Measurements from ENCODE around the gene PARD3. TPM values are rescaled to one million over a fixed set of nuclear protein-coding genes. Genes with fewer than 3 reads are reported as not detected.
A peak's percentile ranks its signal among the peaks of the same experiment; 100 is the strongest.

The PARD3 gene
- total RNA-seq, 1 donor from 2014 or later: 58.7 TPM

GRCh38 chr10:34817054-34817453, 2.0 kb upstream of the PARD3 start:
- Histone ChIP-seq H3F3A (ENCODE audit: low read depth) (peaks cover 9% of the 10 kb centered on the region), H3K4me3 (no peak overlapping the region), H4K20me1 (ENCODE audit: low read depth) (peaks cover 26% of the 10 kb centered on the region), H3K27me3 (peaks cover 26% of the 10 kb centered on the region), H3K9me3 (ENCODE audit: low read depth) (no peaks in the 10 kb centered on the region), H2AFZ (replicated peaks) (no peak overlapping the region), H3K27ac (no peak overlapping the region), H3K79me2 (ENCODE audit: low read depth) (peaks cover 24% of the 10 kb centered on the region), H3K4me2 (no peak overlapping the region), H3K36me3 (no peaks in the 10 kb centered on the region), H3K9ac (no peak overlapping the region), H3K4me1 (peaks cover 11% of the 10 kb centered on the region)
- Mint-ChIP-seq H3K4me3 (peak overlapping the region; percentile 25), H3K27ac (no peak overlapping the region), H3K27me3 (ENCODE audit: insufficient read depth, low read depth) (peaks cover 4% of the 10 kb centered on the region), H3K4me1 (peaks cover 29% of the 10 kb centered on the region), H3K36me3 (no peaks in the 10 kb centered on the region), H3K9me3 (no peaks in the 10 kb centered on the region)
- no peak for TF ChIP-seq EZH2 (IDR thresholded peaks at IDR 0.05)
- no peak for TF ChIP-seq CTCF (IDR thresholded peaks at IDR 0.05)
- no peak for TF ChIP-seq EZH2phosphoT487 (IDR thresholded peaks at IDR 0.05)
- no peak for DNase-seq (ENCODE audit: low spot score)

GRCh38 chr10:34816501-34817002, 1.5 kb upstream of the PARD3 start:
- peaks cover 31% of the 10 kb centered on the region for H4K20me1 ChIP-seq (ENCODE audit: low read depth)
- Mint-ChIP-seq H3K4me1 (peaks cover 34% of the 10 kb centered on the region), H3K36me3 (no peaks in the 10 kb centered on the region), H3K27me3 (ENCODE audit: insufficient read depth, low read depth) (peaks cover 4% of the 10 kb centered on the region), H3K9me3 (no peaks in the 10 kb centered on the region), H3K27ac (no peak overlapping the region), H3K4me3 (peak overlapping the region; percentile 92)
- no peak overlapping the region for H3K9ac ChIP-seq
- peak overlapping the region; percentile 97 for H2AFZ ChIP-seq (replicated peaks)
- no peaks in the 10 kb centered on the region for H3K9me3 ChIP-seq (ENCODE audit: low read depth)
- no peak for TF ChIP-seq EZH2phosphoT487 (IDR thresholded peaks at IDR 0.05)
- TF ChIP-seq EZH2 (IDR thresholded peaks at IDR 0.05): no peak
- TF ChIP-seq CTCF (IDR thresholded peaks at IDR 0.05): no peak
- peaks cover 9% of the 10 kb centered on the region for H3F3A ChIP-seq (ENCODE audit: low read depth)
- H3K36me3 ChIP-seq: no peaks in the 10 kb centered on the region
- H3K27ac ChIP-seq: no peak overlapping the region
- peaks cover 11% of the 10 kb centered on the region for H3K4me1 ChIP-seq
- peak overlapping the region; percentile 89 for H3K4me2 ChIP-seq
- peaks cover 29% of the 10 kb centered on the region for H3K79me2 ChIP-seq (ENCODE audit: low read depth)
- peak; percentile 43 for DNase-seq (ENCODE audit: low spot score)
- H3K27me3 ChIP-seq: peaks cover 26% of the 10 kb centered on the region
- peak overlapping the region; percentile 98 for H3K4me3 ChIP-seq

DNA sequence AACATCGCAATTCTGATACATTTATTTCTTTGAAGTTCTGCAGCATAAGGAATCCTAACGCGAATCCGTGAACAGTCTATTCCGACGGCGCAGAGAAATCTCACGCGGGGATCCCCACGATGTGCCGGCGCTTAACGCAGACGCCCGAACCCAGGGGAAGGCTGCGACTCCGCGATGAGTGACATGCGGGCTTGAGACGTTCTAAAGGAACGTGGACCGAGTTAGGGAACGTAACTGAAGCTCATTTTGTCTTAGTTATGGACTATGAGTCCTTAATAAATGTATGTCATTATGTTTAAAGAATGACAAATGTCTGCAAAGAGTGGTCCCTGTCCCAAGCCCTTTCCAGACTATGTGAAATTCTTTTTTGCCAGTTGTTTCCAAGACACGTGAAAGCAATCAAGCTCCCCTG, 995 bp upstream of the PARD3 start:
- TF ChIP-seq CTCF (IDR thresholded peaks at IDR 0.05) (no peak), EZH2phosphoT487 (IDR thresholded peaks at IDR 0.05) (no peak), EZH2 (IDR thresholded peaks at IDR 0.05) (peak; percentile 62)
- H3K9ac ChIP-seq: no peak overlapping the region
- H3K9me3 ChIP-seq (ENCODE audit: low read depth): no peaks in the 10 kb centered on the region
- H3K27me3 Mint-ChIP-seq (ENCODE audit: insufficient read depth, low read depth): peaks cover 4% of the 10 kb centered on the region
- H3K4me3 ChIP-seq: peak overlapping the region; percentile 98
- peak overlapping the region; percentile 92 for H3K4me3 Mint-ChIP-seq
- H4K20me1 ChIP-seq (ENCODE audit: low read depth): peaks cover 36% of the 10 kb centered on the region
- peaks cover 26% of the 10 kb centered on the region for H3K27me3 ChIP-seq
- H3K27ac ChIP-seq: no peak overlapping the region
- H2AFZ ChIP-seq (replicated peaks): peak overlapping the region; percentile 97
- H3K36me3 Mint-ChIP-seq: peaks cover under 1% of the 10 kb centered on the region
- H3K4me1 ChIP-seq: peaks cover 15% of the 10 kb centered on the region
- peaks cover 38% of the 10 kb centered on the region for H3K4me1 Mint-ChIP-seq
- peak; percentile 38 for DNase-seq (ENCODE audit: low spot score)
- H3K79me2 ChIP-seq (ENCODE audit: low read depth): peaks cover 34% of the 10 kb centered on the region
- peaks cover 9% of the 10 kb centered on the region for H3F3A ChIP-seq (ENCODE audit: low read depth)
- peak overlapping the region; percentile 89 for H3K4me2 ChIP-seq
- H3K9me3 Mint-ChIP-seq: no peaks in the 10 kb centered on the region
- no peaks in the 10 kb centered on the region for H3K36me3 ChIP-seq
- peak overlapping the region; percentile 54 for H3K27ac Mint-ChIP-seq

Measured in neural progenitor cell (in vitro differentiated cells).